ENCODE data around the gene DDX5. TPM values are rescaled to one million over a fixed set of nuclear protein-coding genes. Genes with fewer than 3 reads are reported as not detected.

The DDX5 gene
- total RNA-seq, 1 experiment from 2014 or later = 869 TPM

- peaks cover 10% of the 10 kb centered on the region; the same call in 1 of the 2 replicates for H3K27me3 Mint-ChIP-seq (ENCODE audit: low read depth)
- peak overlapping the region; percentile 98 to 100 for H3K4me3 Mint-ChIP-seq
- peaks cover 24 to 36% of the 10 kb centered on the region in 2 experiments for H3K4me1 Mint-ChIP-seq
- H2BK12ac ChIP-seq (ENCODE audit: insufficient read length, low read depth, low read length) = no peak overlapping the region
- H3K79me2 ChIP-seq (ENCODE audit: insufficient read depth, low read length) = peaks cover 33% of the 10 kb centered on the region
- DNase-seq = no peak
- no peak overlapping the region for H2AK5ac ChIP-seq (ENCODE audit: insufficient read length, low read length)
- H3T11ph ChIP-seq (ENCODE audit: low read length) = no peak overlapping the region
- H2AFZ ChIP-seq (ENCODE audit: low read length) = no peak overlapping the region
- H3K23ac ChIP-seq (ENCODE audit: insufficient read length, low read depth, low read length) = no peak overlapping the region
- no peaks in the 10 kb centered on the region for H3K27me3 ChIP-seq (ENCODE audit: insufficient read depth, low read length)
- H2BK120ac ChIP-seq (ENCODE audit: low read depth, low read length, poor library complexity, severe bottlenecking) = no peak overlapping the region
- no peak overlapping the region for H4K5ac ChIP-seq (ENCODE audit: insufficient read length, low read depth, low read length)
- no peak for TF ChIP-seq CTCF (conservative IDR thresholded peaks at IDR 0.05)
- H3K56ac ChIP-seq (ENCODE audit: insufficient read length, low read depth, low read length) = no peak overlapping the region
- H4K8ac ChIP-seq (replicated peaks; ENCODE audit: insufficient read length, low read depth, low read length) = no peak overlapping the region
- H2BK20ac ChIP-seq (ENCODE audit: low read depth, low read length, poor library complexity, severe bottlenecking) = no peak overlapping the region
- H2BK15ac ChIP-seq (ENCODE audit: low read depth, low read length) = no peak overlapping the region
- H3K18ac ChIP-seq (ENCODE audit: insufficient read length, low read depth, low read length) = no peak overlapping the region
- H3K9me3 ChIP-seq (ENCODE audit: control insufficient read depth, low read depth, low read length) = no peaks in the 10 kb centered on the region
- no peak overlapping the region for H3K4ac ChIP-seq (ENCODE audit: low read depth, low read length)
- H3K27ac Mint-ChIP-seq = no peak overlapping the region
- H3K79me1 ChIP-seq (ENCODE audit: insufficient read depth, low read depth, low read length, poor library complexity, severe bottlenecking) = peaks cover 6% of the 10 kb centered on the region
- H3K4me2 ChIP-seq (ENCODE audit: insufficient read depth, insufficient read length, low read length) = no peak overlapping the region
- H2BK5ac ChIP-seq (ENCODE audit: insufficient read length, low read length) = no peak overlapping the region
- no CpG with 5 or more reads among the region's 2 CpGs for WGBS (ENCODE audit: extremely low coverage, insufficient read length, low lambda C conversion rate)
- peaks cover 48 to 79% (median 70%) of the 10 kb centered on the region in 3 experiments for H3K36me3 Mint-ChIP-seq (ENCODE audit: insufficient read depth in 1 of 3, low read depth in 3 of 3)
- no peaks in the 10 kb centered on the region for H4K20me1 ChIP-seq (ENCODE audit: control insufficient read depth, insufficient read depth, insufficient read length)
- peaks cover 3 to 4% of the 10 kb centered on the region in 2 experiments; a peak in 3 of 5 replicates for H3K9me3 Mint-ChIP-seq
- no peak overlapping the region for H3K9ac ChIP-seq (ENCODE audit: extremely low read depth, insufficient read length, low read length)
- peaks cover 6% of the 10 kb centered on the region for H3K23me2 ChIP-seq (ENCODE audit: insufficient read length, low read depth, low read length, poor library complexity, severe bottlenecking)
- no peak overlapping the region for H3K14ac ChIP-seq (ENCODE audit: insufficient read depth, low read length)
- H3K4me1 ChIP-seq (ENCODE audit: insufficient read depth, low read length) = no peaks in the 10 kb centered on the region
- no peak overlapping the region for H3K27ac ChIP-seq (ENCODE audit: insufficient read length, low read depth, low read length)
- no peak overlapping the region for H4K91ac ChIP-seq (ENCODE audit: insufficient read length, low read depth, low read length)
Measured at GRCh38 chr17:64508683-64509082, 2.6 kb upstream of the DDX5 start.
